NOMO-1 treated with dmso at 0.1 percent for 144 hours (cell line): Measurements from ENCODE around the gene NREP.
A peak's percentile ranks its signal among the peaks of the same experiment; 100 is the strongest.

Experiments used
- DNase-seq: peaks from one replicate; lab custom pipeline; 2025; ENCODE audit not compliant: unreplicated experiment; lab: John Stamatoyannopoulos, UW

NREP gene

DNA sequence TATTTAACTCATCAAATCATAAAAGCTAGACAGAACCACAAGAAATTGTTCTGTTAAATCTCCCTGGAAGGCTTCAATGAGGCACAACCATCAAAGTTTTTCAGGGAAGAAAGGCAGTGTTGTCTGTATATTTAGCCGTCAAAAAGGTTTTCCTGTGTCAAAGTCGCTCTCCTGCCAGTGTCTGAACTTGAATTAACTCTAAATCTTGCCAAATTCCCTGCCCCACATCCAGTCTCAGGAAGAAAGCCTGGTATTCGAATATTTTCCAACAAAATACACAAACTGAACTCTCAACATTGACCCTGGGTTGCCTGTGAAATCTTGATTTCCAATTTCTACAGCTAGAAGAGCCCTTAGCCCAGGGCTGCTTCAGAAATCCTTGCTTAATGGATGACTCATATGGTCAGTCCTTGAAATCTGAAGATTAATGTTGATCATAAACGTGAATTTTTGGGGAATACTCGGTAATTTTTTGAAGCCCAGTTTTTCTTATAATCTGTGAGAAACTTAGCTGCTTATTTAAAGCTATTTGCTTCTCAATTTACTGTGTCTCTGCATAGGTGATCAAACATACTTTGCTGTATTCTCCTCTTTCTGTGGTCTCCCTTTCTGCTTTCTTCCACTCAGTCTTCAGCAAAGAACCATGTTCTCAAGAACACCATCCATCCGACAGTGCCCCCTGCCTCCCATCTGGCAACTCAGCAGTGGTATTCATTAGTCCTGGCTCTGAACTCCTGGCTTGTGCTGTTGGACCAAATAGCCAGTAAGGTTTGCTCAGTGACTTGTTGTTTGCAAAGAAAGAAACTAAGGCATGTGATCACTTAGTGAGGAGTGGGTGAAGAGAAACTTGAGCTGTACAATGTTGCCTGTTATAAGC lies 58.9 kb downstream of the NREP start:
- no peak for DNase-seq

DNA sequence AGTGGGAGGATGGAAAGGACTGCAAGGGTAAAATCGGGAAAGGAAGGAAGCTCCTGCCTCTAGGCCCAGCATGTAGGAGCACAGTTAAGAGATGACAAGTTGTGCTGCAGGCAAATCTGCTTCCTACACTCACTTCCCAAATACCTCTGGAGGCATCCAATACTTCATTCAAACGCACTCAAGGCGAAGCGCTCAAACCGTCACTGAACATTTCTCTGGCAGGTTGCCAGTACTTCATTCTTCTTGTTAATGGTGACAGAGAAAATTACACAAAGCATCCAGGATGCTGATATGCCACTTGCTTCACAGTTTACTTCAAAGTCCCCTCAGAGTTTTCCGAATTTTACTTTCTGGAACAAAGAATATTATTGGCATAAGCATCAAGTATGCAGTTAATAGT lies 59.8 kb downstream of the NREP start:
- DNase-seq, result no peak

- DNase-seq, result no peak
Measured at GRCh38 chr5:111695991-111696390, 61.0 kb downstream of the NREP start.

- DNase-seq, result peak; percentile 38
Measured at GRCh38 chr5:111694133-111694532, 62.9 kb downstream of the NREP start.

DNA sequence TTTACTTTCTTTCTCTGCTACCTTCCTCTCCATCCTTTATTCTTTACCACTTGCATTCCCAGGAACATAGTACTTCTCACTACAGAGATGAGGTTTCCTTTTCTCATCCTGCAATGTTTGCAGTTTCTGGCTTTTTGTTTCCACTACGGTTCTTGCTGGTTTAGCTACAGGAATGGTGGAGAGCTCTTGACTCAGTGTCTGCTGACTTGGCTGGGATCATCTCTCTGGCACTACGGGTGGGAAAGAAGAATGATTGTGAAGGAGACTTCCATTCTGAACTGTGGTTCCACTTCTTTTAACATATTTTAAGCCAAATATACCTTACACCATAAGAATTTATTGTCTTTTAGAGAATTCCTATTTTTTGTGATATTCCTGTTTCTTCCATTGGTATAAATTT lies 65.1 kb downstream of the NREP start:
- DNase-seq, result no peak

DNA sequence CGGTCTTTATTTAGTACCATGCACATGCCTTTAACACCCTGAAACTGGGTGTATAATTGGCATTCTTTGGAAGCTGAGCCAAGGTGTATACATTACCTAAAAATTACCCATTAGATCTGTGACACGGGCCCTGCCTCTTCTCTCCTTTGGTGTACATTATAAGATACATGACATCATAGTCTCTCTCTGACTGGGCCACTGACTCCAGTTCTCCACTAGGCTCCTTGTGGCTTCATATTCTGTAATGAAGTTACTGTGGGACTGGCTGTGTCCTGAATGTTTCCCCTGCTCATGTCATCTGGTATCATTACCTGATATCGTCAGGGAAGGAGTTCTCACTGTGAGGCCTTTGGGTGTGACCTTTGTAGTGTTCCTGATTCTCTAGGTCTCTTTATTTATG lies 65.5 kb downstream of the NREP start:
- DNase-seq, result no peak

DNA sequence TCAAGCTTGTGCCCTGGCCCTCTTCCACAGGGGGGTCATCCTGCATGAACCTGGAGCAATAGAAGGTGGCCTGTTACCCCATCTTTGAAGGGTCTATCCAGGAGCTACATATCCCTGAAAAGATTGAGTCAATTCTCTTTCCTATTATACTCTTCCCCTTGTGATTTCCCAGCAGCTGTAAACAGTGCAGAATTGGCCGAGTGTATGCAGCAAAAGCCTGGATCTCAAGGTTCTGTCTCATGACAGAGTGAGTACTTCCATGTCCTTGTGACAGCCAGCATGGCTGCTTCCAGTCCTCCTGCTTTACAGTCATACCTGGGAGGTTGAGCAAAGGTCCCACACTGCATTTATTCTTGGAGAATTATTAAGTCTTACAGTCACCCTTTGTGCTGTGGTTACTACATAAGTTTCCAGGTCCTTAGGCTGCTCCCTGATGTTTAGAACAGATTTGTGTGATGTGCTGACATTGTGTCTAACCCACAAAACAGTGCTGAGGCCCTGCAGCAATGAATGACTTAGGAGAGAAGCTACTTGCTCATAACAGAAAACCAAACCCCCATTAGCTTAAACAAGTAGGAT lies 67.5 kb downstream of the NREP start:
- DNase-seq, result no peak

- no peak for DNase-seq
Measured at GRCh38 chr5:111685969-111686368, 71.0 kb downstream of the NREP start.

GRCh38 chr5:111682641-111683040 lies 74.4 kb downstream of the NREP start:
- no peak for DNase-seq

- DNase-seq, result no peak
Measured at GRCh38 chr5:111682121-111682520, 74.9 kb downstream of the NREP start.

DNA sequence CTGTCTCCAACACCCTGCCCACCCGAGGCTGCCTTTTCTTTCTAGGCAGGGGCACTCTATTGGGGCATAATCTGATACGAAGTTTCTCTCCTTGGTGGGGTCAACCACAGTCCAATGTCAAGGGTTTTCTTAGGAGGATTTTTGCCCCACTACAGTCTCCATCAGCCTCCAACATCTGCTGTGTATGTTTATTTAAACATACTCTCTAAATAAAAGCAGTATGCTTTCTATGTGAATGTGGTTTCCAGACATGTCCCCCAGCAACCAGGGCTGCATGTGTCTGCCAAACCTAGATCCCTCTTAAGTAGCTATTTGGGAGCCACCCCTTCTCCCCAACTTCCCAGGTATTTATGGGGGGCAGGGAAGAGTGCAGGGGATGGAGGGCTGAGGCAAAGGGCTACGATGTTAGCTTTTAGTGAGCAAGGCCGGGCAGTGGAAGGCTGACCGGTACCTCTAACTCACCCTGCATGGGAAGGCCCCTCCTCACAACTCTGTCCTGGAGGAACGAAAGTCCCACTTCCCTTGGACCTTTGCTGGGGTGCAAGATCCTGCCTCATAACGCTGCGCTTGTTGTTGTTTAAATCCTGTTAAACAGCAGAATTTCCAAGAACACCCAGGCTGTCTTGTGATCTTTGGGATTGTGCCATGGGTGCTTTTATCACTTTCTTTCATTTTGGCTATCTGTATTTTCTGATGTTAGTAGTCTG lies 75.4 kb downstream of the NREP start:
- DNase-seq, result no peak

- DNase-seq, result no peak
Measured at GRCh38 chr5:111680737-111681413, 76.1 kb downstream of the NREP start.

DNA sequence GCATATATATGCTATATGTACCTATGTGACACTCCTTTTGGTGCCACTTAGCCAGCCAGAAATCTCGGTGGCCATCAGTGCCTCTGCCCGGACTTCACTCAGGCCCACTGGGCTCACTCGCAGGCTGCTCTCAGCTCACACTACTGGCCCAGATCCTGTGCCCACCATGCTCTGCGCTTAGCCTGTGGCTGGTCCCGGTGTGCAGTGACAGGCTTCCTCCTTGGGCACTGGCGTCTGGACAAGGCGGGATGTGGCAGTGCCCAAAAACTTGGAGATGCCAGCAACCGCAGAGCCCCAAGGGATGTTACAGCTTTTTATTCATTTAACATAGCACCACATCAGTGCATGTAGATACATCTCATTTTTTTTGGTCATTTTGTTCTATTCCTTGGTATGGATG lies 77.4 kb downstream of the NREP start:
- no peak for DNase-seq
